Stimulated activated CD8-positive, alpha-beta memory T cell treated with anti-CD3 and anti-CD28 coated beads, Interleukin-4, amount 100 ng/mL, for 1 hour (primary cell): Measurements from ENCODE around the gene ARID1A.
"Not testable (repeated sequence)": the region's sequence is repeated elsewhere in the genome, so short reads cannot be mapped to it uniquely, and the experiment has no call there.

Experiments
- DNase-seq, 2 donors: peaks; one replicate each; pipeline ENCODE4 v3.0.0-alpha.2; 2020; ENCODE audit warnings: low read depth in 2 of 2, low spot score in 1 of 2

Gene ARID1A

DNA sequence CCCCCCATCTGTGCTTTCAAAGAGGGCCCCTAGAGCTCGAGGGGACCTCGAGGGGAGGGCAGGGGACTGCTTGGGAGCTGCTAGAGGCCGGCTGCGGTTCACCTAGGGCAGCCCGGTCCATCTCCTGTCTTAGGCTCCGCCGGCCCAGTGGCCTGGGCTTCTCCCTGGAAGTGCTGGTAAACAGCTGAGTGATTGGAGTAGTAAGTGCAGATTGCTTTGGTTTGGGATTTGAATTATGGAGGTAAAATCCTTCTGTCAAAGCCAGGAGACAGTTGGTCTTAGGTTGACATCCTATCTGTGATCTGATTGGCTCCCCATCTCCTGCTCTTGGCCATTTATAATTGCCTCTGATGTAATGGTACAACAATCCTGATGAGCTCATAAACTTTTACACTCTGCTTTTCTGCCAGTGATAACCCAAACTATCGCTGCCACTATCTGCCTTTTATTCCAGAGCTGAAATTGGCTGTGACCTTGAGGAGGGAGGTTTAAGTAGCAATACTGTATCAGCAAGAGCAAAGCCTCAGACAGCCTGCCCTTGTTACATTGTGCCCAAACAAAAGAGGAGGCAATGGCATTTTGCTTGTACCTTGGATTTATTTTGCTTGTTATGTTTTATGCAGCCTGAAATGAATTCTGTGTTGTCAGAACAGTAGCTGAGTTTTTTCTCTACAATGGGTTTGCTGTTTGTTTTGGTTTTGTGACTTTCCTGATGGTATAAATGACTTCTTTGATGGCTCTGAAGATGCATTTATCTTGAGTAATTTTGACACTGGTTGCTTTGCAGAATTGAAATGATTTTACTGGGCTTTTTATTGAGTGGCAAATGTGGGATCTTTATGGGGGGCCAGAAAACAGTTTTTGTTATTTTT, 2.4 kb downstream of the ARID1A start:
- peak in 1 of 2 donors; percentile 5 for DNase-seq

- no peak for DNase-seq
Measured at GRCh38 chr1:26700711-26701110, 4.9 kb downstream of the ARID1A start.

- DNase-seq, result no peak
Measured at GRCh38 chr1:26701266-26701994, 5.6 kb downstream of the ARID1A start.

- DNase-seq, result no peak
Measured at GRCh38 chr1:26701995-26702679, 6.3 kb downstream of the ARID1A start.

DNA sequence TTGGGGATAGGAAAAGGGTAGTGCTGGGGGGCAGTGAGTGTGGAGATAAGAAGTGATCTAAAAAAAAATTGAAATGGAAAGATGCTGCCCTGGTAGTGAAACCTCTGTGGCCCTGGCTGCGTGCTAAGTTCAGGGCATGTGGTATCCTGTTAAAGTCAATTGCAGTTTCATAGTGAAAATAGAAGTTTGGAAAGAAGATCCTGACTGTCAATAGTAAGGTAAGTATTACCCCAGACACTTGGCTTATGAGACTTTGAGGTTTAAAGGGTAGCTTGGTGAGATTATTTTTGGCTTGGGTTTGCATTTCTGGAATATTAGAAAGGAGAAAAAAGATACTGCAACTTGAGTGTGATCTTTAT, 6.8 kb downstream of the ARID1A start:
- DNase-seq, result no peak

GRCh38 chr1:26703478-26703877, 7.7 kb downstream of the ARID1A start:
- no peak for DNase-seq

DNA sequence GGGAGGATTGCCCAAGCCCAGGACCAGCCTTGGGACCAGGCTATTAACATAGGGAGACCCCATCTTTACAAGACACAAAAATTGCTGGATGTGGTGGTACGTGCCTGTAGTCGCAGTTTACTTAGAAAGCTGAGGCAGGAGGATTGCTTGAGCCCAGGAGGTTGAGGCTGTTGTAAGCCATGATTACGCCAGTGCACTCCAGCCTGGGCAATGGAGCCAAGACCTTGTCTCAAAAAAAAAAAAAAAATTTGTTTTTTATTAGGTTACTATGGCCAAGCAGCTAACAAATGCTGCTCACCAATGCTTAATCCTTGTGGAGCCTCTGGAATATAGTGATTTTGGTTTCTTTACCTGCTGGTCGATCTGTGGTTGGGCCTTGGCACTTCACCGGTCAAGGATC, 8.8 kb downstream of the ARID1A start:
- DNase-seq, result no peak

GRCh38 chr1:26705227-26705626, 9.4 kb downstream of the ARID1A start:
- not testable (repeated sequence) for DNase-seq

DNA sequence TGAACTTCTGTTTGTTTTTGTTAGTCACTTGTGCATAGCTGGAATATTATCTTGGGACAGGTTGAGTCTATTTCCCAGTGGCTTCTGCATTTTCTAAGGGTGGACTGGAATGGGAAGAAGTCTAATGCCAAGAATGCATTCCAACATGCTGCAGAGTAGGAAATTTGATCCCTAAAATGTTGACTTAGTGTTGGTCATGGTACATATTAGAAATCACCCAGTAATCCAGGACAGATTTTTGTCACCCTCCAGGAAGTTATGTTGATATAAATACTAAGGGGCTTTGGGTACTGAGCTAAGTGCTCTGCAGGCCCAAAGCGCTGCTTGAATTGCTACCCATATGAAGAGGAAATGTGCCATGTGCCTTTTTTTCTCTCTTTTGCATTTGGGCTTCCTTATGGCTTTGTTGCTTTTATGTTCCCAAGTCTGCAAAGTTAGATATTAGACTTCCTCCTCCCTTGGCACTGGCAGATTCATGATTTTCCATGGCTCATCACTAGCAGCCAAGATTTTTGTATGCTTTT, 10.0 kb downstream of the ARID1A start:
- DNase-seq, result no peak

GRCh38 chr1:26706315-26706714, 10.5 kb downstream of the ARID1A start:
- DNase-seq, result no peak

GRCh38 chr1:26710811-26711210, 15.0 kb downstream of the ARID1A start:
- no peak for DNase-seq

GRCh38 chr1:26711777-26712176, 16.0 kb downstream of the ARID1A start:
- no peak for DNase-seq

DNA sequence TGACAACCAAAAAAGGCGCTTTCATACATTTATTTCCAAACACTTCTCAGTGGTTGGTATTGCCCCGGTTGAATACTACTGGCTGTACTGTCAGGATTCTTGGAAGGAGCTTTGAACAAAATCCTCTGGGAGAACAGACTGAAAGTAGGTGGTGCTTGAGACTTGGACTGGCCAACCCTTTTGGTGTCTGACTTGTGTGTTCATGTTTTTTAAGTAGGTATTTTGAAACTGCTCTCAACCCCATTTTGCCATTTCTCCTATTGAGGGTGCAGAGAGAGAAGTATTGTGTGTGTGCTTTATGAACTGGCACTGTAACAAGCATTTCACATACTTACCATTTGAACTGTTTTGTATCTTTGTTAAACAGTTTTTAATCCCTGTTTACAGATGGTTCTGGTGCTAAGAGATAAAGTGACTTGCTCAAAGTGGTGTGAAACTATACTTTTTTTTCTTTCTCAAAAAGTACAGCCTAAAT, 21.2 kb downstream of the ARID1A start:
- DNase-seq, result no peak

DNA sequence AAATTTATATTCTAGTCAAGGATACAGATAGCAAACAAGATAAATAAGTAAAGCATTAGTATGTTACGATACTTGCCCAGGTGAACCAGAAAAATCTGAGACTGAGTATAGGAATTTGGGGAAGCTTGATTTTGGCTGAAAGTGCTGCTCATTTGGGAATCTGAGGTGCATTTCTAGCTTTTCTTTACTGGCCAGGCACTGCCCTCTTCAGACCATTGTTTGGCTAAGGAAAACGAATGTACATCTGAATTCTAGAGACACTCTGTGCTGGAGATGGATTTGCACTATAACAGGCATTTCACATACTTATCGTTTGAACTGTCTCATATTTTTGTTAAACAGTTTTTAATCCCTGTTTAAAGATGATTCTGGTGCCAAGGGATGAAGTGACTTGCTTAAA, 23.4 kb downstream of the ARID1A start:
- no peak for DNase-seq

DNA sequence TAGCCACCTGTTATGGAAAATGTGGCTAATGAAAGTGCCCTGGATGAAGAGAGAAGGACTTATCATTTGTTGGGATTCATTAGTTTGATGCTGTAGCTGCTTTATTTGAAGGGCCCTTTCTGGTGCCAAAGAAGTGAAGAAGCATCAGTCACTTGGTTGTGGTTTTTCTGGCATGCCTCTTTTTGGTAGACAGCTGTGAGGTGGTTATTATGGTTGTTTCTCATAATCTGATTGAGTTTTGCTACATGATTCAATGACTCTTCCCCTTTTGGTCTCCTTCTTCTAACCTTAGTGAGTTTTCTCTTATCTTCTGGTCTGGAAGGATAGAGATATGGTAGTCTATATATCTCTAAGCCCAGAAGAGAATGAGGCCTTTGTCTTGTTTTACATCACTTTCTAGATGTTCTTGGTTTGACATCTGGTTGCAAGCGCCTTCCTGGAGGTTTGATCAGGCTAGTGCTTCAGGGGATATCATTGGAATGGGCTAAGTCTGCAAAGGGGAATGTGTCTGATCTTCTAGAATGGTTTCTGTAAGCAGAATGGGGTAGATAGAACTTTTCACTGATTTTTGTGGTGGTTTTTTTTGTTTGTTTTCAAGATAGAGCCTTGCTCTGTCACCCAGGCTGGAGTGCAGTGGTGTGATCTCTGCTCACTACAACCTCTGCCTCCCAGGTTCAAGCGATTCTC, 26.0 kb downstream of the ARID1A start:
- DNase-seq, result no peak

GRCh38 chr1:26723013-26723991, 27.5 kb downstream of the ARID1A start:
- DNase-seq, result peak in 1 of 2 donors; percentile 23

- no peak for DNase-seq
Measured at GRCh38 chr1:26724118-26724517, 28.3 kb downstream of the ARID1A start.

DNA sequence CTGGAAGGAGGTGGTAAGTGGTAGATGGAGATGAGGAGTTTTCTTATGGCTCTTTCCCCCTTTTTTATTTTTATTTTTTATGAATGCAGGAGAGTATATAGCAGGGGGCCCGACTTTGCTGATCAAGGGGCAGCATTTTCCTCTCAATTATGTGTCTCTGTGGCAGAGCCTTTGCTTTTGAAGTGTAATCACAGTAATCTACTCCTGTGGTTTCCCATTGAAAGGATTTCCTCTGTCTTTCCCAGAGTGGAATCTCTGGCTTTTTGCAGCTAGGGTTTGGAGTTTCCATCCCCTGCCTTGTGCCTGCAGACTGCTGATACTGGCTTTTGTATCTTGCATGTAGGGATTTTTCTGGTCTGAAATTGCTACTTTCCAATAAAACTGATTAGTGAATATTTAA, 29.1 kb downstream of the ARID1A start:
- no peak for DNase-seq

DNA sequence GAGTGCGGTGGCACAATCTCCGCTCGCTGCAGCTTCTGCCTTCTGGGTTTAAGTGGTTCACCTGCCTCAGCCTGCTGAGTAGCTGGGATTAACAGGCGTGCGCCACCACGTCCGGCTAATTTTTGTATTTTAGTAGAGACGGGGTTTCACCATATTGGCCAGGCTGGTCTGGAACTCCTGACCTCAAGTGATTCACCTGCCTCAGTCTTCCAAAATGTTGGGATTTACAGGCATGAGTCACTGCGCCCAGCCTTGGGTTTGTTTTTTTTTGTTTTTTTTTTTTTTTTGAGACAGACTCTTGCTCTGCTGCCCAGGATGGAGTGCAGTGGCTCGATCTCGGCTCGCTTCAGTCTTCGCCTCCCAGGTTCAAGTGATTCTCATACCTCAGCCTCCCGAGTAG, 30.1 kb downstream of the ARID1A start:
- not testable (repeated sequence) for DNase-seq

DNA sequence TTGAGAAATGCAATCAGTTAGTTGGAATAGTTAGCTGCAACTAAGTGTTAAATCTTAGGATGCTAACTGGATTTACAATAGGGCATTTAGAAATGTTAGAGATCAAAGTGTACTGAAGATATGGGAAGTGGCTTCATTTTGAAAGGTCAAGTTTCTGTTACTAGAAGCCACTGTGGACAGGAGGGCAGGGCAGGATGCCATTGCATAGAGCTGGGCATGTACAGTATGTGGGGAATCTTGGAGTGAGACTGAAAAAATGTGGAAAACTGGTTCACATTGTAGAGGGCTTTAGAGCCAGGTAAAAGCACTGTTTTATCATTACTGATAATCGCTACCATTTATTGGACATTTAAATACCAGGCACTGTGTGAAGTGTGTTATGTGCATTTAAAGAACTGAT, 31.0 kb downstream of the ARID1A start:
- DNase-seq, result no peak
